Measurements from ENCODE around the gene HOMER2.

HOMER2 gene

GRCh38 chr15:82856397-82857170 is 95.9 kb downstream of the HOMER2 start:
- no peak for DNase-seq

- no peak for DNase-seq
These were observed 97.0 kb downstream of the HOMER2 start for GRCh38 chr15:82855286-82856100.

GRCh38 chr15:82854554-82854953 is 98.0 kb downstream of the HOMER2 start:
- no peak for DNase-seq

- no peak for DNase-seq
These were observed 99.5 kb downstream of the HOMER2 start for GRCh38 chr15:82852941-82853561.

GRCh38 chr15:82851981-82852511 is 100.5 kb downstream of the HOMER2 start:
- no peak for DNase-seq

- no peak for DNase-seq
These were observed 101.1 kb downstream of the HOMER2 start for GRCh38 chr15:82851306-82851850.

- no peak for DNase-seq
These were observed 101.8 kb downstream of the HOMER2 start for GRCh38 chr15:82850731-82851130.

- DNase-seq: peak; percentile 64
These were observed 102.7 kb downstream of the HOMER2 start for GRCh38 chr15:82849556-82850512.

GRCh38 chr15:82848241-82848993 is 104.1 kb downstream of the HOMER2 start:
- DNase-seq: no peak

- DNase-seq: no peak
These were observed 104.8 kb downstream of the HOMER2 start for GRCh38 chr15:82847703-82848102.

GRCh38 chr15:82846621-82847020 is 105.9 kb downstream of the HOMER2 start:
- DNase-seq: no peak

GRCh38 chr15:82845686-82846085 is 106.8 kb downstream of the HOMER2 start:
- no peak for DNase-seq

GRCh38 chr15:82843566-82843965 is 109.0 kb downstream of the HOMER2 start:
- no peak for DNase-seq

- DNase-seq: no peak
These were observed 112.4 kb downstream of the HOMER2 start for GRCh38 chr15:82840166-82840565.

- no peak for DNase-seq
These were observed 113.4 kb downstream of the HOMER2 start for GRCh38 chr15:82839136-82839535.

- no peak for DNase-seq
These were observed 114.3 kb downstream of the HOMER2 start for GRCh38 chr15:82838096-82838735.

GRCh38 chr15:82835391-82835917 is 117.1 kb downstream of the HOMER2 start:
- no peak for DNase-seq

- DNase-seq: no peak
These were observed 119.2 kb downstream of the HOMER2 start for GRCh38 chr15:82833362-82833682.

- DNase-seq: no peak
These were observed 119.7 kb downstream of the HOMER2 start for GRCh38 chr15:82832601-82833361.

Data from right kidney (tissue), 1 donor.